WTC11 (cell line): ENCODE results near the gene PDE6B.

ENCODE experiments used
- ATF3 ChIP-seq: sonication (generic); formaldehyde crosslinking; conservative IDR thresholded peaks from 2 replicates; pipeline ENCODE4 v1.8.1; 2022; ENCODE audit warnings: mild to moderate bottlenecking, missing genetic modification reagents
- CTCF ChIP-seq: fragments of 200-600 bp; IDR thresholded peaks from 2 replicates; pipeline ENCODE4 v1.8.0; 2022; ENCODE audit warnings: antibody characterized with exemption
- ELF4 ChIP-seq: sonication (generic); formaldehyde crosslinking; IDR thresholded peaks from 2 replicates; pipeline ENCODE4 v1.8.1; 2022; ENCODE audit warnings: low read depth, mild to moderate bottlenecking, moderate library complexity, missing genetic modification reagents
- FOXP1 ChIP-seq: sonication (generic); formaldehyde crosslinking; IDR thresholded peaks from 2 replicates; pipeline ENCODE4 v1.8.0; 2022; ENCODE audit warnings: missing genetic modification reagents, mild to moderate bottlenecking, moderate library complexity, borderline replicate concordance
- HMGA2 ChIP-seq: fragments of 250-450 bp; sonication (Bioruptor Pico); IDR thresholded peaks from 2 replicates; pipeline ENCODE4 v1.4.0; 2021; ENCODE audit warnings: mild to moderate bottlenecking, moderate library complexity
- MAX ChIP-seq: sonication (generic); formaldehyde crosslinking; IDR thresholded peaks from 2 replicates; pipeline ENCODE4 v1.8.0; 2022; ENCODE audit warnings: mild to moderate bottlenecking, missing genetic modification reagents
- MXD4 ChIP-seq: fragments of 250-450 bp; sonication (Bioruptor Pico); IDR thresholded peaks from 2 replicates; pipeline ENCODE4 v1.8.0; 2021; ENCODE audit warnings: mild to moderate bottlenecking, moderate library complexity, borderline replicate concordance
- RELA ChIP-seq: sonication (generic); formaldehyde crosslinking; IDR thresholded peaks from 2 replicates; pipeline ENCODE4 v1.8.1; 2022; ENCODE audit warnings: missing genetic modification reagents, mild to moderate bottlenecking, borderline replicate concordance
- RORB ChIP-seq: fragments of 250-450 bp; sonication (Bioruptor Pico); IDR thresholded peaks from 2 replicates; pipeline ENCODE4 v1.9.0; 2021; ENCODE audit warnings: mild to moderate bottlenecking
- ZNF138 ChIP-seq: sonication (generic); formaldehyde crosslinking; conservative IDR thresholded peaks from 2 replicates; pipeline ENCODE4 v1.8.1; 2022; ENCODE audit warnings: mild to moderate bottlenecking, moderate library complexity, missing genetic modification reagents

- no peak for TF ChIP-seq MXD4 (CRISPR knock-in tag)
- TF ChIP-seq RELA (CRISPR knock-in tag), result no peak
- no peak for TF ChIP-seq ELF4
- no peak for TF ChIP-seq RORB (CRISPR knock-in tag)
- TF ChIP-seq ATF3, result no peak
- no peak for TF ChIP-seq FOXP1
- TF ChIP-seq CTCF, result no peak
- no peak for TF ChIP-seq MAX (CRISPR knock-in tag)
- no peak for TF ChIP-seq HMGA2 (CRISPR knock-in tag)
- no peak for TF ChIP-seq ZNF138
Measured at GRCh38 chr4:589219-589963, 36.0 kb upstream of the PDE6B start.
